BE2C (cell line): ENCODE data around the gene FCMR.
A peak's percentile ranks its signal among the peaks of the same experiment; 100 is the strongest.

ENCODE experiments used
- DNase-seq: peaks from one replicate; pipeline ENCODE4 v3.0.0-alpha.2; 2020
- H3K27me3 ChIP-seq: fragments of 250-450 bp; sonication (Bioruptor Pico); 2 replicates; pipeline ENCODE4 v1.5.1; 2020; ENCODE audit warnings: mild to moderate bottlenecking
- H3K36me3 ChIP-seq: fragments of 250-450 bp; sonication (Bioruptor Pico); 2 replicates; pipeline ENCODE4 v1.5.1; 2020; ENCODE audit warnings: mild to moderate bottlenecking
- H3K4me1 ChIP-seq: fragments of 250-450 bp; sonication (Bioruptor Pico); 2 replicates; pipeline ENCODE4 v1.5.1; 2020
- H3K4me3 ChIP-seq: 2 replicates; pipeline ENCODE4 v1.5.1; 2011; ENCODE audit warnings: low read depth, low read length
- H3K9me3 ChIP-seq: fragments of 250-450 bp; sonication (Bioruptor Pico); 2 replicates; pipeline ENCODE4 v1.5.1; 2020
- TF ChIP-seq, protein P1 (sequence below): IDR thresholded peaks from 2 replicates; pipeline ENCODE4 v1.5.1; 2012; ENCODE audit warnings: mild to moderate bottlenecking, low read depth, low read length

Gene FCMR

DNA sequence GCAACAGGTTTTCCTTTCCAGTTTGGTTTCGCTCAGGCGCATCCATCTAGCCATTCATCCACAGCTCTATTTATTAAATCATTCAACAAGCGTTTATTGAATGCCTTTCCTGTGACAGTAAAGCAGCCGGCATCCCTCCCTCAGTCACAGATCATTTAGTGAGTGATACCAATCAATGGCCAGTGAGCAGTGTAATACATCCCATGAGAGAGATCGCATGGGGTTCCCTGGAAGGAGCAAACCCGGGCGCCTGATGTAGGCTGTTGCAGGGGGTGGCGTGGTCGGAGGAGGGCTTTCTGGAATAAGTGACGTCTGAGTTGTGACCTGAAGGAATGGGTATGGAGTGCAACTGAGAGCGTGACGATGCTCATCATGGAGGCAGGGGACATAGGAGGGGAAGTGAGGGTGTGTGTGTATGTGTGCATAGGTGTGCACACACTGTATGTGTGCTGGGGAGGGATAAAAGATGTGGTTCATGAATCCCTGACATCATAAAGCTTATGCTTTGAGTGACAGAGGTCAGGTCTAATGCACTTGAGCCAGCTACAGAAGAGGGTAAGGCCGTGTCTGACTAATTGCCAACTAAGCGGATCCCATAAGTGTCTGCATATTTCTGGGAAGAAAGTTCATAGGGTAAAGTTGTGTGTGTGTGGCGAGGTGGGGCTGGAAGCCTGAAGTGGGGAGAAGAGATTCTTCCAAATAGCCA lies 6.6 kb downstream of the FCMR start:
- H3K4me1 ChIP-seq = no peaks in the 10 kb centered on the region

DNA sequence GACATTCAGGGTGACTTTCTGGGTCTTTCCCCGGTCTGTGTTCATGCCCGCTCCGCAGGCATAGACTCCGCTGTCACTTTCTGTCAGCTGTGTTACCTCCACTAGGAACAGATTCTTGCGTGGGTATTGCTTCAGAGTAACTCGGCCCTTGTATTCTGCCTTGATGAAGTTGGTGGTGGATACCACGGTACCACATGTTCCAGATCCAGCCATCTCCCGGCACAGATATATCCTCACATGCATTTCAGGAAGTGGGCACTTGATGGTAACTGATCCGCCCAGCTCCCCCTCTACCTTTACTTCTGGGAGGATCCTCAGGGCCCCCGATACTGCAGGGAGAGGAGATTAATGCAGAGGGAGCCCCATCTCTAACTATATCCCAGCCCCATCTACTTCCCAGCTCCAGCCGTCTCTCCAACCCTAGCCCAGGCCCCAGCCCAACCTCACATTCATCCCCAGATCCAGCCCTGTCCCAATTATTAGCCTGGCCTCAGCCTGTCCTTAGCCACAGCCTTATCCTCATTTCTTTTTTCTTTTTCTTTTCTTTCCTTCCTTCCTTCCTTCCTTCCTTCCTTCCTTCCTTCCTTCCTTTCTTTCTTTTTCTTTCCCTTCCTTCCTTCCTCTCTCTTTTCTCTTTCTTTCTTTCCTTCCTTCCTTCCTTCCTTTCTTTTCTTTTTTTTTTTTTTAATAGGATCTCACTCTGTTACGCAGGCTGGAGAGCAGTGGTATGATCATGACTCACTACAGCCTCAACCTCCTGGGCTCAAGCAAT lies 7.8 kb downstream of the FCMR start:
- no peaks in the 10 kb centered on the region for H3K4me1 ChIP-seq
- H3K36me3 ChIP-seq = no peaks in the 10 kb centered on the region
- no peak for DNase-seq
- TF ChIP-seq, protein P1, sequence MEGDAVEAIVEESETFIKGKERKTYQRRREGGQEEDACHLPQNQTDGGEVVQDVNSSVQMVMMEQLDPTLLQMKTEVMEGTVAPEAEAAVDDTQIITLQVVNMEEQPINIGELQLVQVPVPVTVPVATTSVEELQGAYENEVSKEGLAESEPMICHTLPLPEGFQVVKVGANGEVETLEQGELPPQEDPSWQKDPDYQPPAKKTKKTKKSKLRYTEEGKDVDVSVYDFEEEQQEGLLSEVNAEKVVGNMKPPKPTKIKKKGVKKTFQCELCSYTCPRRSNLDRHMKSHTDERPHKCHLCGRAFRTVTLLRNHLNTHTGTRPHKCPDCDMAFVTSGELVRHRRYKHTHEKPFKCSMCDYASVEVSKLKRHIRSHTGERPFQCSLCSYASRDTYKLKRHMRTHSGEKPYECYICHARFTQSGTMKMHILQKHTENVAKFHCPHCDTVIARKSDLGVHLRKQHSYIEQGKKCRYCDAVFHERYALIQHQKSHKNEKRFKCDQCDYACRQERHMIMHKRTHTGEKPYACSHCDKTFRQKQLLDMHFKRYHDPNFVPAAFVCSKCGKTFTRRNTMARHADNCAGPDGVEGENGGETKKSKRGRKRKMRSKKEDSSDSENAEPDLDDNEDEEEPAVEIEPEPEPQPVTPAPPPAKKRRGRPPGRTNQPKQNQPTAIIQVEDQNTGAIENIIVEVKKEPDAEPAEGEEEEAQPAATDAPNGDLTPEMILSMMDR = 0 out of 2 replicates have a peak, but pooled peaks have one; percentile 0
- no peak overlapping the region for H3K4me3 ChIP-seq
- no peaks in the 10 kb centered on the region for H3K9me3 ChIP-seq
- peaks cover 4% of the 10 kb centered on the region for H3K27me3 ChIP-seq

More for the DNA sequence above, 6.6 kb downstream of the FCMR start:
- H3K36me3 ChIP-seq = no peaks in the 10 kb centered on the region
- TF ChIP-seq, protein P1 = no peak
- H3K9me3 ChIP-seq = no peaks in the 10 kb centered on the region
- no peaks in the 10 kb centered on the region; the same call in none of the 2 replicates for H3K27me3 ChIP-seq
- DNase-seq = no peak
- H3K4me3 ChIP-seq = no peak overlapping the region

DNA sequence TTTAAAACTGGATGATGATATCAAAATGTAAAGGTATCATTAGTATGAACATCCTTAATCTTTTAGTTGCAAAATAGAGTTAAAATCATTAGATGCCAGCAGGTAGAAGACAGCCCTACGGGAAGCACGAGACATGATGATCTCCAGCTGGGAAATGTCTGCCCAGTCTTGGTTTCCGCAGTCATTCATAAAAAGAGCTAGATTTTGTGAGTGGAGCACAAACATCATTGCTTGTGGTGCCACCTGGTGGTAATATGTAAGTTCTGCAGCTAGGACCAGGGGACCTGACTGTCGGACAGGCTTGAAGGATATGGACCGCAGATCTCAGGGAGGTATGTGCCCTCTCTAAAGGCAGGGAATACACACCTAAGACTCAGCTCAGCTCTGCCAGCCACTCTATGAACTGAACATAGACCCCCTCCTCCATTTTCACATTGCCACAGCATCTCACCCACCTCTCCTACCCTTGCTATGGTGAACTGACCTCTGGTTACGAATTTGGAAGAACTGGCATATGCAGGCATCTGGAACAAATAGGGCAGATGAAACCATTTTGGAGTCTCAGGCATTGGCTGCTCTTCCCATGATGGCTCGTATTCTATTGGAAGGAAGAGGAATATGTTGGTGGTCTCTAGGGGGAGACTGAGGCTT lies 9.2 kb downstream of the FCMR start:
- no peaks in the 10 kb centered on the region for H3K36me3 ChIP-seq
- TF ChIP-seq, protein P1 = peak; percentile 86
- DNase-seq = peak; percentile 70
- H3K27me3 ChIP-seq = peaks cover 7% of the 10 kb centered on the region
- no peaks in the 10 kb centered on the region for H3K4me1 ChIP-seq
- H3K9me3 ChIP-seq = no peaks in the 10 kb centered on the region
- H3K4me3 ChIP-seq = no peak overlapping the region

DNA sequence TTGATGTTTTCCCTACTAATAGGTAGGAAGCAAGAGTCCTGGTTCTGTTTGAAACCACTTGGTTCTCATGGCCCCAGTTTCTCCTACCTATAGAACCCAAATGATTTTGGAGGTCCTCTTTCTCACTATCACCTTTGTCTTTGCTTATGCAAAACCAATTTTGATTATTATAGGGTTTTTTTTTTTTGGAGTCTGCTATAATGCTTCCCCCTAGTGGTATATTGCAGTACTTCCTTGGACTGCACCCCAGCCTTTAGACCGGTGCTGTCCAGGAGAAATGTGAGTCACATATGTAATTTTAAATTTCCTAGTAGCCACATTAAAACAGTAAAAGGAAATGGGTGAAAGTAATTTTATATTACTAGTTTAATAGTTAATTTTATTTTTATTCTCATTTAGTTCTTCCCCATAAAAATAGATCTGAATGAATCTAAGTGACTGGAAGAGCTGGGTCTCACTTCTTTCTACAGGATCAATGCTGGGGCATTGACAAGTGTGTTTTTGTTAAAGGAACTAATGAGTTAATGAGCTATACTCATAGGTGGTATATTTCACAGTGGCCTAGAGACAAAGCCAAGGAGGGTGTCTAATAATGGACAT lies 10.6 kb downstream of the FCMR start:
- peaks cover 7% of the 10 kb centered on the region for H3K27me3 ChIP-seq
- TF ChIP-seq, protein P1 = peak; percentile 81
- no peak overlapping the region for H3K4me3 ChIP-seq
- H3K9me3 ChIP-seq = no peaks in the 10 kb centered on the region
- H3K4me1 ChIP-seq = peaks cover 3% of the 10 kb centered on the region; the same call in 1 of the 2 replicates
- H3K36me3 ChIP-seq = no peaks in the 10 kb centered on the region
- DNase-seq = no peak

DNA sequence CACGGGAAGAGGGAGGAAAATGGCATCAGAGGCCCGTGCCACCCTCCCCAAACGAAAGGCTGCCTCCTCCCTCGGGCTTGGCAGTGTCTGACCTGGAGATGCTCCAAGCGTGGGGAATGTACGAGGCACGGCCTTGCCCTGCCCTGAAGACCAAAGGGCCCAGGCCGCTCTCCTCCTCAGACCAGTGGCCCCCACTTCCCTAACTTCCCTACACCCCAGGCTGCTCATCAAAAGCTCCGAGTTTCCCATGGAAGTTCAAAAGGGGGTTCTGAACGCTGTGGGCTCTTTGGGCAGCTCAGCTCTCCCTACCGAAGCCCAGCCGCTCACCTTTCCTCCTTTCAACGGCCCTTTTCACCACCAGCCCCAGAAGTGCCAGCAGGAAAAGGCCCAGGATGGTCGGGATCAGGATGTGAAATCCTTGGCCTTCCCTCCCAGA lies 11.8 kb downstream of the FCMR start:
- no peaks in the 10 kb centered on the region for H3K36me3 ChIP-seq
- H3K9me3 ChIP-seq = no peaks in the 10 kb centered on the region
- H3K4me3 ChIP-seq = peak overlapping the region; percentile 54
- TF ChIP-seq, protein P1 = no peak; the same call in 1 of the 2 replicates
- H3K4me1 ChIP-seq = peaks cover 3% of the 10 kb centered on the region
- no peak for DNase-seq
- H3K27me3 ChIP-seq = peaks cover 7% of the 10 kb centered on the region
